SK-MEL-5 (cell line): ENCODE measurements around the gene ABCA2. TPM values are rescaled to one million over a fixed set of nuclear protein-coding genes. Genes with fewer than 3 reads are reported as not detected.

Source experiments
- DNase-seq: peaks from one replicate; pipeline ENCODE4 v3.0.0-alpha.2; 2016; ENCODE audit warnings: low read depth, low spot score
- in situ Hi-C: cut with HindIII; loops from 2 replicates; pipeline ENCODE4 v1.10.0; 2016; ENCODE audit warnings: low sequenced_read_pairs, high pct_unique_total_duplicates, low pct_unique_long_range_greater_than_20kb
- polyA plus RNA-seq, 2 experiments: library from polyadenylated mRNA; depleted of rRNA; stranded (reverse); fragments of >200 nt; gene quantifications; 2 replicates each; pipeline ENCODE4 v1.2.3, GENCODE V29; 2015
- total RNA-seq: library from RNA; depleted of rRNA; stranded (reverse); fragments of >200 nt; shearing (Covaris generic); gene quantifications from 2 replicates; pipeline ENCODE4 v1.2.3, GENCODE V29; 2014; rRNA removed

ABCA2 gene
- total RNA-seq = 8.6 and 9.5 TPM in 2 replicates
- polyA plus RNA-seq (2015; cell fraction: cytosol; rRNA removed) = 42.0 and 50.5 TPM in 2 replicates
- polyA plus RNA-seq (2015; cell fraction: nucleus; rRNA removed) = 167 and 222 TPM in 2 replicates

DNA sequence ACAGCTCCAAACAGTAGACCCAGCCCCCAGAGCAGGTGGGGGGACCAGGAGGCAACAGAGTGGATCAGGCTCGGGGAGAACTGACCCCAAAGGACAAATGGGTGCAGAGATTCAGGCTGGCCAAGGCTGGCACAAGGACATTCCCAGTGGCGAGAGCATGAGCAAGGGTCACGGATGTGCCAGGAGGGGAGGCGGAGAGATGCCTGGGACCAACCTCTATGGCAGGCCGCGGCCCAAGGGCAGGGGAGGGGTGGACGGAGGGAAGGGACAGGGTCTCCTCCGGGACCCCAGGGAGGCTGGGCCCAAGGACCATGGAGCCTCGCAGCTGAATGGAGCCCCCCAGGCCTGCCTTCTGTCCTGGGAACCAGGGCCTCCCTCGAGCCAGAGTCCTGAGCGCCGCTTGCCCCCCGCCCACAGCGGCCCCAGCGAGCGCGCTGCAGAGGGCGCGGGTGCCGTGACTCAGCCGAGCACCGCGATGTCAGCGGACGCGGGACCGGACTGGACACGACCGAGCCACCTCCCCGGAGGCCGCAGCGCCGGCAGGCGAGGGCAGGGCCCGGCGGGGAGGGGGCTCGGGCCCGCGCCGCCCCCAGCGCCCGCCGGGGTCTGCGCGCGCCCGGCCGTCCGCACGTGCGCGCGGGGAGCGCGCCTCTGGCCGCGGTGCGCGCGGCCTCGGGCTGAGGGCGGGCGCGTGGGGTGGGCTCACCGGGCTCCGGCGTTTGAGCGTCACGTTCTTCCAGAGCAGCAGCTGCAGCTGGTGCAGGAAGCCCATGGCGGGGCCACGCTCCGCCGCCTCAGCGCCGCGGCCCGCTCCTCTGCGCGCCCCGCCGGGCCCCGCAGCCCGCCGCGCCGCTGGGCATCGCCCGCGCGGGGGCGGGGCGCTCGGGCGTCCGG, at the start of gene ABCA2:
Gene ABCA2, minus strand, starts transcription at position 869 of the 894 bp plus-strand sequence. Its CDS starts 97 bp downstream, at position 772.
- in situ Hi-C loops = loop anchor here (25.0 kb wide), 1 partner anchor 90 kb away; the partner anchor contains the start of genes C8G and FBXW5
- DNase-seq = no peak

GRCh38 chr9:137077010-137077747, 49.1 kb upstream of the ABCA2 start, which contains the start of gene UAP1L1:
Gene UAP1L1, plus strand, starts transcription at chr9:137077517. Its CDS starts 16 bp downstream, at chr9:137077533.
- in situ Hi-C loops = no loop called here
- peak; percentile 66 for DNase-seq

DNA sequence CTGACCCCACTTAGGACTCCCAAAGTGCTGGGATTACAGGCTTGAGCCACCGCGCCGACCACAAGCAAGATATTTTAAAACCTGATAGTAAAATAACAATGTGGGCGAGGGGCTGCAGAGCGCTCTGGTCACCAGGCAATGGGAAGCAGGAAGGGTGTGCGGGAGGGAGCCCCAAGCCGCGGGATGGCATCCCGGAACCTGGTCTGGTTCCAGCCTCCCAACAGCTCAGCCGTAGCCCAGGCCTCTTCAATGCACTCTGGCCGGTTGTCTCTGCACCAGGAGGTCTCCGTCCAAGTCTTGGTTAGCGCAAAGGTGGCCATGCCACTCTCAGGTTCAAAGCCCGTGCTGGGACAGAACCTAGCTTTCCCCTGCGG, 48.6 kb upstream of the ABCA2 start:
- in situ Hi-C loops = no loop called here
- DNase-seq = no peak

- in situ Hi-C loops = no loop called here
- no peak for DNase-seq
These were observed 47.3 kb upstream of the ABCA2 start for GRCh38 chr9:137075275-137075775.

DNA sequence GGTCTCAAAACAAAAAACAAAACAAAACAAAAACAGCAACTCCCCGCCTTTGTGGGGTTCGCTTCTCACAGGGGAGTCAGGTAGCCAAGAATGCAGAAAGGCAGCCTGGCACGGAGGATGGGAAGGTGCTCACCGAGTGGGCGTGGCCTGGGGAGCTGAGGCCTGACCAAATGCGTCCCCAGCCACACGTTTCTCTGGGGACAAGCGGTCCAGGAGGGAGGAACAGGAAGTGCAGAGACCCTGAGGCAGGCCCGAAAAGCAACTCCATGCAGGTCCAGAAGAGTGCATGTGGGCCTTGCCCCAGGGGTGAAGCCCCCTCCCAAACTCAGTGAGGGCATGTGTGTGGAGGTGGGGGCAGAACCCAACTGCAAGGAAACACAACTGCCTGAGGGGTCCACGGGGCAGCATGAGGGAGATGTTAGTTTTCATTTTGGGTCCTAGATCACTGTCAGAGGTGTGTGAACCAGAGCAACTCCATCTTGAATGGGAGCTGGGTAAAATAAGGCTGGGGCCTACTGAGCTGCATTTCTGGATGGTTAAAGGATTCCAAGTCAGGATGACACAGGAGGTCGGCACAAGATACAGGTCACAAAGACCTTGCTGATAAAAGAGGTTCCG, 46.7 kb upstream of the ABCA2 start:
- no peak for DNase-seq
- in situ Hi-C loops = no loop called here

- DNase-seq = no peak
- in situ Hi-C loops = no loop called here
These were observed 46.0 kb upstream of the ABCA2 start for GRCh38 chr9:137073992-137074399.

GRCh38 chr9:137071282-137071681, 43.2 kb upstream of the ABCA2 start:
- in situ Hi-C loops = no loop called here

DNA sequence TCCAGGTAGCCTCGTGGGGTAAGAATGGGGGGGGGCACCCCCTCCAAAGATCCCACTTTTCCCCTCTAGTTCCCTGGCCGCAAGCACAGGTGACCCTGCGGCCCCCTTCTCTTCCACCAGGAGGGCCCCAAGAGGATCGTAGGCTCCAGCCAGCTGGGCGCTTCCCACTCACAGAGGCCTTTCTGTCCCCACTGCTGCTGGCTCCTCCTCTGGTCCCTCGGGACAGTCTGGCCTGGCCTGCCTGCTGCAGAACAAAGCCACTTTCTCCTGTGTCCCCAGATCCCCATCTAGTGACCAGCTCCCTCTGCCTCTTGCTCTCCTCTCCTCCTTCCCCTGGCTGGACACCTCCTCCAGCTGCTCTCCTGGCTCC, 42.9 kb upstream of the ABCA2 start:
- peak; percentile 55 for DNase-seq
- in situ Hi-C loops = no loop called here

More at GRCh38 chr9:137071282-137071681, 43.2 kb upstream of the ABCA2 start:
- DNase-seq = no peak

- DNase-seq = peak; percentile 86
- in situ Hi-C loops = no loop called here
These were observed 42.3 kb upstream of the ABCA2 start, which contains the start of gene SAPCD2 for GRCh38 chr9:137070201-137070905. Gene SAPCD2, minus strand, starts transcription at chr9:137070557. Its CDS starts 97 bp downstream, at chr9:137070460.

DNA sequence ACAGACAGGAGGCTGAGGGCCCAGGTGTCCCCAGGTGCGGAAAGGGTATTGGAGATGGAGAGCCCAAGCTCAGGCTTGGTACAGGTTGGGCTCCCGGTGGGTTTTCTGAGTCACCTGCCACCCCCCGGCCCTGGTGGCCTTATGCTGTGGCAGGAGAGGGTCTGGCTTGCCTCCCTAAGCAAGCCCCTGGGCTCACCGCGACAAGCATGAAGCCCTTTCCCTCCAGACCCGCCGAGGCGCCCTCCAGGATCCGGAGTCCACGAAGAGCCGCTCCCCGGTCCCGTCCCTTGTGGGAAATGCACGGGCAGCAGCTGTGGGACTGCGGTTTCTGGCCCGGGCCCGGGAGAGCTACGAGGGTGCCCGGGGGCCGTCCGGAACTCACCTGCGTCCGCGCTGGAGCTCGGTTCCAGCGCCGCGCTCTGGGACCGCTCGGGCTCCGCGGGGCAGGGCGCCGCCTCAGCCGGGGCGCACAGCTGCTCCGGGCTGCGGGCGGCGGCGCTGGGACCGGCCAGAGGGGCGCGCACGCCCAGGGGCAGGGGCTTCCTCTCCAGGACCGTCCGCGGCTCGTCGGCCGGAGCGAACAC, 41.6 kb upstream of the ABCA2 start:
- no peak for DNase-seq
- in situ Hi-C loops = no loop called here

- in situ Hi-C loops = no loop called here
- DNase-seq = no peak
These were observed 40.8 kb upstream of the ABCA2 start for GRCh38 chr9:137068539-137069507.

GRCh38 chr9:137067860-137068538, 40.0 kb upstream of the ABCA2 start:
- peak; percentile 87 for DNase-seq
- in situ Hi-C loops = no loop called here

GRCh38 chr9:137066096-137066861, 38.2 kb upstream of the ABCA2 start:
- in situ Hi-C loops = no loop called here
- DNase-seq = no peak

GRCh38 chr9:137065336-137065967, 37.4 kb upstream of the ABCA2 start:
- in situ Hi-C loops = no loop called here
- DNase-seq = no peak
